Mucosa of gallbladder (tissue), 1 donor: Measurements from ENCODE around the gene TPGS1. TPM values are rescaled to one million over a fixed set of nuclear protein-coding genes. Genes with fewer than 3 reads are reported as not detected.
A peak's percentile ranks its signal among the peaks of the same experiment; 100 is the strongest.

Experiments used
- DNase-seq: peaks from one replicate; pipeline ENCODE4 v3.0.0-alpha.2; 2020; ENCODE audit warnings: low spot score
- total RNA-seq: library from RNA; stranded (reverse); gene quantifications from one replicate; pipeline ENCODE4 v1.2.1, GENCODE V29; 2021
- donor health status: DM: no; HTN: no; CAD: no.

Gene TPGS1
- total RNA-seq = 33.8 TPM

- peak; percentile 67 for DNase-seq
Observed at GRCh38 chr19:507286-508203, at the start of gene TPGS1. Gene TPGS1 (plus strand): TSS chr19:507497. CDS start chr19:507507, 10 bp downstream.

GRCh38 chr19:457636-458035 is 49.7 kb upstream of the TPGS1 start:
- DNase-seq = no peak

- no peak for DNase-seq
Observed at GRCh38 chr19:458091-459042, 48.9 kb upstream of the TPGS1 start.

- peak; percentile 66 for DNase-seq
Observed at GRCh38 chr19:459724-460511, 47.4 kb upstream of the TPGS1 start.

GRCh38 chr19:460877-461720 is 46.2 kb upstream of the TPGS1 start, which contains the start of gene SHC2:
Gene SHC2 (minus strand): TSS chr19:461033. CDS start chr19:460996, 37 bp downstream.
- peak; percentile 35 for DNase-seq

GRCh38 chr19:461721-462551 is 45.4 kb upstream of the TPGS1 start:
- peak; percentile 84 for DNase-seq

- no peak for DNase-seq
Observed at GRCh38 chr19:463483-464207, 43.7 kb upstream of the TPGS1 start.

GRCh38 chr19:464208-464545 is 43.1 kb upstream of the TPGS1 start:
- DNase-seq = no peak

GRCh38 chr19:465056-465816 is 42.1 kb upstream of the TPGS1 start:
- DNase-seq = no peak

GRCh38 chr19:467554-467953 is 39.7 kb upstream of the TPGS1 start:
- no peak for DNase-seq

GRCh38 chr19:468587-469256 is 38.6 kb upstream of the TPGS1 start:
- no peak for DNase-seq

- no peak for DNase-seq
Observed at GRCh38 chr19:469833-470232, 37.5 kb upstream of the TPGS1 start.

GRCh38 chr19:470701-471100 is 36.6 kb upstream of the TPGS1 start:
- no peak for DNase-seq

GRCh38 chr19:472005-472858 is 35.1 kb upstream of the TPGS1 start:
- no peak for DNase-seq

GRCh38 chr19:474126-475078 is 32.9 kb upstream of the TPGS1 start:
- DNase-seq = no peak

- DNase-seq = no peak
Observed at GRCh38 chr19:475360-475759, 31.9 kb upstream of the TPGS1 start.
